Uterine smooth muscle cell (primary cell): ENCODE results near the gene SLC32A1. TPM values are rescaled to one million over a fixed set of nuclear protein-coding genes. Genes with fewer than 3 reads are reported as not detected.

ENCODE experiments used
- total RNA-seq: library from RNA; depleted of rRNA; stranded (reverse); fragments of >200 nt; gene quantifications from 2 replicates; pipeline ENCODE4 v1.2.3, GENCODE V29; 2014

The SLC32A1 gene, protein sequence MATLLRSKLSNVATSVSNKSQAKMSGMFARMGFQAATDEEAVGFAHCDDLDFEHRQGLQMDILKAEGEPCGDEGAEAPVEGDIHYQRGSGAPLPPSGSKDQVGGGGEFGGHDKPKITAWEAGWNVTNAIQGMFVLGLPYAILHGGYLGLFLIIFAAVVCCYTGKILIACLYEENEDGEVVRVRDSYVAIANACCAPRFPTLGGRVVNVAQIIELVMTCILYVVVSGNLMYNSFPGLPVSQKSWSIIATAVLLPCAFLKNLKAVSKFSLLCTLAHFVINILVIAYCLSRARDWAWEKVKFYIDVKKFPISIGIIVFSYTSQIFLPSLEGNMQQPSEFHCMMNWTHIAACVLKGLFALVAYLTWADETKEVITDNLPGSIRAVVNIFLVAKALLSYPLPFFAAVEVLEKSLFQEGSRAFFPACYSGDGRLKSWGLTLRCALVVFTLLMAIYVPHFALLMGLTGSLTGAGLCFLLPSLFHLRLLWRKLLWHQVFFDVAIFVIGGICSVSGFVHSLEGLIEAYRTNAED
- not detected in 2 replicates for total RNA-seq

DNA sequence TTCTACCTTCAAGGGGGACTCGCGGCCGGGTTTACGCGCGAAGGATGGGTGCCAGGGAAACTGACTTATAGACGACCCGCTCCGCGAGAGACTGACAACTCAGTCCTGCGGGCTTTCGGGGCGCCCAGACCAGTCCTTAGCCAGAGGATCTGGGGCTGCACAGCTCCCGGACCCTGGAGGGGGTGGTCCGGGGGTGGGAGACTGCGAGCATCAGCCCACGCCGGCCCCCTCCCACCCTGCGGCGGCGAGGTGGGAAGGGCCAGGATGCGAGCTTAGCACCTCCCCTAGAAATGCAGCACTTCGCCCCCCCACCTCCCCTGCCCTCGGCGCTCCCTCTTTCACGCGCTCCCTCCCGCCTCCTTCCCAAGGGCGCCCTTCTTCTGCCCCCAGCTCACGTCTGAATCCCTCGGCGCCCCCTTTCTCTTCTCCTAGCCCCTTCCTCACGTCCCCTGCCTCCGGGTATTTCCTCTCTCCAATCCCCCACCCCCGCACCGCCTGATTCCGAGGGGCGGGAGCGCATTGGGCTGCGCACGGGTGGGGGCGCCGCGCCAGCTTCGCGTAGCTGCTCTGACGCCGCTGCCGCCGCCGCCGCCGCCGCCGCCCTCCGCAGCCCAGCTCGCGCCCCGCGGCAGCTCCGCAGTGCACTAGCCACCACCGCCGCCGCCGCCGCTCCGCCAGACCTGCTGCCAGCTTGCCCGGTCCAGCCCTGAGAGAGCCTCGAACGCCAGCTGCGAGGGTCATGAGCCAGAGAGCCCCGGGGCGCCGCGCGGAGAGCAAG is at the start of gene SLC32A1:
TSS of gene SLC32A1 (plus strand) at position 639 of the 778 bp plus-strand sequence. CDS start 239 bp downstream, outside the sequence.

DNA sequence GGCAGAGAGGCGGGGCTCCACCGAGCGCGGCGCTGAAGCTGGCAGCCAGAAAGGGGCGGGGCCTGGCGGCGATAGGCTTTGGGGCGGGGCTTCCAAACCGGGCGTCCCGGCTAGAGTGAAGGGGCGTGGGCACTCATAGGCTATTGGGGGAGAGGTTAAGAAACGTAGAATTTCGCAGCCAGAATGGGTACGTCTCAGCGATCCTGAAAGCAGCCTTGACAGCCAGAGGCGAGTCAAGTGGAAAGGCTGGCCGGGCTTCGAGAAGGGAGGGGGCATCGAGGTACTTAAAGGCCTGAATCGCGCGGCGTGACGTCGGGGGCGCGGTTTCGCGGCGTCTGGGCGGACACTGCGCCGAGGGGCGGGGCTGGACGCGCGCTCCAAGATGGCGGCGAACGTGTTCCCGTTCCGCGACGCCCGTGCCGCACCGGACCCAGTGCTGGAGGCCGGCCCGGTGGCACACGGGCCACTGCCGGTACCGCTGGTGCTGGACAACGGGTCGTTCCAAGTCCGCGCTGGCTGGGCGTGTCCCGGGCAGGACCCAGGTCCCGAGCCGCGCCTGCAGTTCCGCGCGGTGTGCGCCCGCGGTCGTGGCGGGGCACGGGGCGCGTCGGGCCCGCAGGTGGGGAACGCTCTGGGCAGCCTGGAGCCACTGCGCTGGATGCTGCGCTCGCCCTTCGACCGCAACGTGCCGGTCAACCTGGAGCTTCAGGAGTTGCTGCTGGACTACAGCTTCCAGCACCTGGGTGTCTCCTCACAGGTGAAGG is 24.0 kb downstream of the SLC32A1 start, which contains the start of gene ACTR5:
TSS of gene ACTR5 (plus strand) at position 364 of the 764 bp plus-strand sequence. CDS start at position 383, 19 bp downstream.

Other genes starting within 250 kb of the SLC32A1 start
- gene ADIG, start 143.3 kb upstream of the SLC32A1 start, total RNA-seq: not detected in 2 replicates
- gene ARHGAP40, start 122.7 kb upstream of the SLC32A1 start, total RNA-seq: under 0.01 TPM in 1 of 2 replicates, not detected in the other
- gene ACTR5, start 24.0 kb downstream of the SLC32A1 start, total RNA-seq: 7.6 and 8.9 TPM in 2 replicates
- 0.12 and 5.3 TPM in 2 replicates for gene PPP1R16B, start 81.2 kb downstream of the SLC32A1 start, total RNA-seq
- gene FAM83D, start 201.9 kb downstream of the SLC32A1 start, total RNA-seq: 17.7 and 48.3 TPM in 2 replicates
- 15.2 and 16.7 TPM in 2 replicates for gene DHX35, start 237.9 kb downstream of the SLC32A1 start, total RNA-seq